DMS53 (cell line): ENCODE measurements around the gene EXTL2.
A peak's percentile ranks its signal among the peaks of the same experiment; 100 is the strongest.
"Not testable (repeated sequence)": the region's sequence is repeated elsewhere in the genome, so short reads cannot be mapped to it uniquely, and the experiment has no call there.

Source experiments
- DNase-seq: peaks from one replicate; lab custom pipeline; 2025; lab: John Stamatoyannopoulos, UW

EXTL2 gene

GRCh38 chr1:100855116-100855515 lies 39.5 kb downstream of the EXTL2 start:
- DNase-seq: not testable (repeated sequence)

DNA sequence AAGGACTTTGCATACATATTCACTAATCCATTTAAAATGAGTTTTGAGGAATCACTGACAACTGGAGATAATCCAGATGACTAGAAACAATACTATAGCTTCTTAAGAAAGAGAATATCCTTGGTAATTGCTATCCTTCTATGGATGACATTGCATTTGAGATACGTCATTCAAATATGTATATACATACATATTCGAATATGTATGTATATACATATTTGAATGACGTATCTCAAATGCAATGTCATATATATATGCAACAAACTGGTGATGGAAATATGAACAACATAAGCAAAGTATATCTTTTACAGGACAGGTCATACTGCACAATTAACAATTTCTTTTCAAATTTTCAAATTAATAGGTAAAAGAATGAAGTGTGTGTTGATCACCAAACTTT lies 41.7 kb downstream of the EXTL2 start:
- DNase-seq: no peak

GRCh38 chr1:100851726-100852125 lies 42.9 kb downstream of the EXTL2 start:
- no peak for DNase-seq

GRCh38 chr1:100847361-100848082 lies 47.1 kb downstream of the EXTL2 start:
- no peak for DNase-seq

DNA sequence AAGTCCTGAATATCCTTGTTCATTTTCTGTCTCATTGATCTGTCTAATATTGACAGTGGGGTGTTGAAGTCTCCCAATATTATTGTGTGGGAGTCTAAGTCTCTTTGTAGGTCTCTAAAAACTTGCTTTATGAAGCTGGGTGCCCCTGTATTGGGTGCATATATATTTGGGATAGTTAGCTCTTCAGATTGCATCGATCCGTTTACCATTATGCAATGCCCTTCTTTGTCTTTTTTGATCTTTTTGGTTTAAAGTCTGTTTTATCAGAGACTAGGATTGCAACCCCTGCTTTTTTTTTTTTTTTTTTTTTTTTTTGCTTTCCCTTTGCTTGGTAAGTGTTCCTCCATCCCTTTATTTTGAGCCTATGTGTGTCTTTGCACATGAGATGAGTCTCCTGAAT lies 51.5 kb downstream of the EXTL2 start:
- DNase-seq: not testable (repeated sequence)

DNA sequence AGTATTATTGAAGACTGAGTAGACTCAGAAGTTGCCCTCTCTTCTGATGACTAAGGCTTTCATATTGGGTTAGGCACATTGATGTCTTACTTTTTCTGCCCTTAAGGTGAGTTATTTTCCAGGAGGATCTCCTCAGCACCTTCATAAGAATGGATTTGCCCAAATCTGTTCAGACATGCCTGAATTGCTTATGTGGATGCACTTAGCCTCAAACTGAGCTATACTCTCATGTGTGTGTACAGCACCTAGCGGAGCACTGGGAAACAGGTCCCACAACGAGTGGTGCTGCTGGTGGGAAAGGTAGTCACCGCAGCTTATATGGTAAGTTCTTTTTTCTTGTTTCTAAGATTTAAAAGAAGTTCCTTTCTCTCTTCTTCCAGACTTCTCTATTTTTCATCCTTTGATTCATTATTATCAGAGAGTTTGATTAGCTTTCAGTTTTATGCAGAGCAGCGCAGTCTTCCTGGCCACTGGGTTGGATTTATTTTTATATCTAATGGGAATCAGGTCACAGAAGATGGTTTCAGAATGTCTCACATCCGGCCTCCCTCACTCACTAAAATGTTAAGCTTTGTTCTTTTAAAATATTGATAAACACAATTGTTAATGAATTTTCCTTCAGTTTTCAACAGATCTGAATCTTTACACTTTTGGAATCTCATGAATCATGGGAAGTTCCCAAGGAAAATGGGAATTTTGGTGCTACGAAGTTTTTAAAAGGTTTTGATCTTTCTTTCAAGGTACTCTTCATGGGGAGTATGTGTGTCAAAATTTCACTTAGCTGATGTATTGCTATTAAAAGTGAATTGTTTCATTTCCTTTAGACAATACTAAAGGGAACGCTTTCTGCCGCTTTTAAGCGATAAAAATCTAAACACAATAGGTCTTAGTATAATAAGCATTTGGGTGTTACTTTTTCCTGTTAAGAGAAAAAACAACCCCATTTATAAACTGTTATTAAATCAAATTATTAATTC lies 58.5 kb downstream of the EXTL2 start:
- no peak for DNase-seq

DNA sequence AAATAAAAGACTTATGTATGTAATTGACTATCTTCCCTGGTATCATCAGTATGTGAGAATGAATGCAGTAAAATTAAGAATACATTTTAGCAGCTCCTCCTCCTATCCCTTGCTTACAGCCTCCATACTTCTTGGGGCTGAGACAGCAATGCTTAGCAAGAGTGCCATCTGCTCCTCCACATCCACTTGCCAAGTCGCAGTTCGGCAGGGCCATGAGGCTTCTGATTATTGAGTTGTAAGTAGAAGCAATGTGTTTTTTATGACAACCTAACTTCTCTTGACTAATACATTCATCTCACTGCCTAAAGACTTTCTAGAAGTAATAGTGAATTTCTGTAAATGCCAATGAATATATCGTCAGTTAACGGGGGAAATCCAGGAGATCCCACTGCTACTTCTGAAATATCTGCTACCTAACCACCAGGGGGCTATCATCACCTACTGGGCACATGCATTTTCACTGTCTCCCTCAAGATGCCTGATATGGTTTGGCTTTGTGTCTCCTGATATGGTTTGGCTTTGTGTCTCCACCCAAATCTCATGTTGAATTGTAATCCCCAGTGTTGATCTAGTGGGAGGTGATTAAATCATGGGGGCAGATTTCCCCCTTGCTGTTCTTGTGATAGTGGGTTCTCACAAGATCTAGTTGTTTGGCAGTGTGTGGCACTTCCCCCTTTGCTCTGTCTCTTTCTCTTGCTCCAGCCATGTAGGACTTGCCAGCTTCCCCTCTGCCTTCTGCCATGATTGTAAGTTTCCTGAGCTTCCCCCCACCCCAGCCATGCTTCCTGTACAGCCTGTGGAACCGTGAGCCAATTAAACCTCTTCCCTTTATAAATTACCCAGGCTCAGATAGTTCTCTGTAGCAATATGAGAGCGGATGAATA lies 59.6 kb downstream of the EXTL2 start:
- DNase-seq: peak; percentile 68

DNA sequence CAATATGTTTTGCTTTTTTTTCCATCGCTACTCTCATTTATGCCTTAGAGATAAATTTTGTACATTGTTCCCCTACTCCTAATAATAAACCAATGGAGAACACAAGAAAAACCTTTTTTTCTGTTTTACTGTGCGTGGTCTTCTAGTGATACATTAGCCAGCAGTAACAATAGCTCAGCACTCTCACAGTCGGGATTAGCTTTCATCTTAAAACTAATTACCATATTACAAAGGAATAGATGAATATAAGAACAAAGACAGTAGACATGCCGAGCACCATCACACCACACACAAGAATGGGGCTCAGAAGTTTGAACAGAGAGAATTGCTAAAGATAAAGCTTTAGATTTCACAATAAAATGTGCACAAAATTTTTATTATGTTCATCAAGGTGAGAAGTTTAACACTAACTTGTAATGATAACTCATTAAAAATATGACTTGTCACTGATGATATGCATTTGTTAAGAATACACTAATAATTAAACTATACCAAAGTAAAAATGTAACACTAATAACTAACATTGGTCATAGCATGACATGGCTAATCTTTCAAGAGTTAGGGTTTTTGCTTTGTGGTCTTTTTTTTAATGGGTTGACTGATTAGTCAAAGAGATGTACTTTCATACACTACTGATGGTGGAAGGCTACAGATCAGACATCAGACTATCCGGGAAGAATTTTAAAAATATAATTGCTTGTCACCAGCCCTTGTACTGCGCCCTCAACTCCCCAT lies 61.8 kb downstream of the EXTL2 start:
- DNase-seq: no peak

DNA sequence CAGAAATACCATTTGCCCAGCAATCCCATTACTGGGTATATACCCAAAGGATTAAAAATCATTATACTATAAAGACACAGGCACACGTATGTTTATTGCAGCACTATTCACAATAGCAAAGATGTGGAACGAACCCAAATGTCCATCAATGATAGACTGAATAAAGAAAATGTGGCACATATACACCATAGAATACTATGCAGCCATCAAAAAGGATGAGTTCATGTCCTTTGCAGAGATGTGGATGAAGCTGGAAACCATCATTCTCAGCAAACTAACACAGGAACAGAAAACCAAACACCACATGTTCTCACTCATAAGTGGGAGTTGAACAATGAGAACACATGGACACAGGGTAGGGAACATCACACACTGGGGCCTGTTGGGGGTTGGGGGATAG lies 69.0 kb downstream of the EXTL2 start:
- not testable (repeated sequence) for DNase-seq
